HG03469 (cell line): Measurements from ENCODE around the gene DDHD1.

ENCODE experiments used
- ATAC-seq: cut with Tn5 transposase; IDR thresholded peaks from one replicate; pipeline ENCODE4 v1.9.1; 2021; ENCODE audit warnings: mild to moderate bottlenecking, moderate library complexity, moderate number of reproducible peaks; ENCODE audit not compliant: unreplicated experiment

The DDHD1 gene

GRCh38 chr14:53001787-53002378 is 151.2 kb downstream of the DDHD1 start:
- no peak for ATAC-seq

GRCh38 chr14:52998376-52999015 is 154.6 kb downstream of the DDHD1 start:
- ATAC-seq, result no peak

DNA sequence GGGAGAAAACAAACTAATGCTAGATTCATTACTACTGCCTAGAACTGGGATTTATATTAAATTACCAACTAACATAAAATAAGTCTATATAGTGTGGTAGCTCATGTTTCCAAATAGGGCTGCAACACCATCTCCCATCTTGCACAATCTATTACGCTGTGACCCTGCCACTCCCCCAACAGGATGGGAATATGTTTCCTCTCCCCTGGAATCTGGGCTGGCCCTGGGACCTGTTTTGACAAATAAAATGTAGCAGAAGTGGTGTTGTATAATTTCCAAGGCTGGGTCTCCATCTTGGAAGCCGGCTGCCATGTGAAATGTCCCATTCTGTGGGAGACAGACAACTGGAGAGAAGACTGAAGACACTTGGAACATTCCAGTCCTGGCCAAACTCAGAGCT is 156.6 kb downstream of the DDHD1 start:
- ATAC-seq, result no peak

DNA sequence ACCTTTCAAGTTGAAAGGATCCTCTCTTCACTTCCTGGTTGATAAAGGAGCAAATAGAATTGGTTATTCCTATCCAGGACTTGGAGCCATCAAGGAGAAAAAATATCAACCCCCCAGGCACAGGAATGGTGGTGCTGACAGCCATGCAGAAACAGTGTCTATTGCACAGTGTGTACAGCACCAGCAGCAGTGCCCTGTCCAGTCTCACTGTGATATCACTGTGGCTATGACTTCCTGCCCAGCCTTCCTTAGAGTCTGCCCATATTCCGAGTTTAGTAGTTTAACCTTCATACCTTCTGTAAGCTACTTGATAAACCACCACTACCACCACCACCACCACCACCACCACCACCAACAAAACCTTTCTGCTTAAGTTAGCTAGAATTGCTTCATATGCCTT is 157.1 kb downstream of the DDHD1 start:
- ATAC-seq, result no peak

- ATAC-seq, result no peak
These were observed 160.8 kb downstream of the DDHD1 start for GRCh38 chr14:52992236-52992870.

- ATAC-seq, result no peak
These were observed 165.0 kb downstream of the DDHD1 start for GRCh38 chr14:52988139-52988538.

- ATAC-seq, result no peak
These were observed 165.6 kb downstream of the DDHD1 start for GRCh38 chr14:52987514-52987913.

DNA sequence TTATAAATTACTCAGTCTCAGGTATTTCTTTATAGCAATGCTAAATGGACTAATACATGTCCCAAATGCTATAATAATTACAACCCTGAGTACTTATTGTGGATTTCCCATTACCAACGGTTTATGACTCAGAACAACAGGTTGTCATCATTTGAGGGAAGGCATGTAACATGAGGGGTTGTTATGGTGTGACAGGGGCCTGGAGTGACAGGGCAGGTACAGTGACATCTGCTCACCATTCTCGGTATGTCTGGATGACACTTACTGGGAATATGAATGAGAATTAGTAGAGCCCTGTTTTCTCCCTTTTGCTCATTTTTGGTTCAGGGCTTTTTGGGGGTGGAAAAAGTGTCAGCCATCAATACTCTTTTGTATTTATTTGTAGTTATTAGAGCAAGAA is 166.1 kb downstream of the DDHD1 start:
- ATAC-seq, result no peak
